Mesendoderm (in vitro differentiated cells): ENCODE data around the gene ARSI.

ENCODE experiments used
- DNase-seq: peaks from one replicate; pipeline ENCODE4 v3.0.0; 2013
- H2AK5ac ChIP-seq: 2 replicates; pipeline ENCODE4 v1.6.1; 2013; ENCODE audit warnings: low read length, inconsistent platforms
- H2BK120ac ChIP-seq: 2 replicates; pipeline ENCODE4 v1.6.1; 2013; ENCODE audit warnings: low read depth, mild to moderate bottlenecking, low read length, moderate library complexity, mixed read lengths
- H2BK15ac ChIP-seq: replicated peaks from 2 replicates; pipeline ENCODE4 v1.6.1; 2013; ENCODE audit warnings: low read depth, mild to moderate bottlenecking, moderate library complexity
- H2BK5ac ChIP-seq: 2 replicates; pipeline ENCODE4 v1.6.1; 2013; ENCODE audit warnings: low read length, inconsistent platforms
- H3K18ac ChIP-seq: 2 replicates; pipeline ENCODE4 v1.6.1; 2013; ENCODE audit warnings: mild to moderate bottlenecking, low read length, mixed read lengths
- H3K23ac ChIP-seq: one replicate; pipeline ENCODE4 v1.6.1; 2013; ENCODE audit warnings: low read length
- H3K27ac ChIP-seq: 2 replicates; pipeline ENCODE4 v1.5.1; 2013; ENCODE audit warnings: low read depth, mild to moderate bottlenecking, inconsistent platforms, low read length, moderate library complexity
- H3K27me3 ChIP-seq: 2 replicates; pipeline ENCODE4 v1.6.1; 2013; ENCODE audit warnings: low read length, control low read depth, mild to moderate bottlenecking, inconsistent platforms; ENCODE audit not compliant: insufficient read depth, poor library complexity
- H3K36me3 ChIP-seq: 2 replicates; pipeline ENCODE4 v1.6.1; 2013; ENCODE audit warnings: low read length, inconsistent platforms; ENCODE audit not compliant: control insufficient read depth, insufficient read depth
- H3K4ac ChIP-seq: one replicate; pipeline ENCODE4 v1.6.1; 2013; ENCODE audit warnings: low read depth, mild to moderate bottlenecking, low read length, moderate library complexity
- H3K4me1 ChIP-seq: 2 replicates; pipeline ENCODE4 v1.6.1; 2013; ENCODE audit warnings: low read depth, low read length, inconsistent platforms; ENCODE audit not compliant: control insufficient read depth
- H3K4me2 ChIP-seq: 2 replicates; pipeline ENCODE4 v1.6.1; 2013; ENCODE audit warnings: low read length
- H3K4me3 ChIP-seq: 2 replicates; pipeline ENCODE4 v1.5.1; 2013; ENCODE audit warnings: mild to moderate bottlenecking, low read length
- H3K56ac ChIP-seq: one replicate; pipeline ENCODE4 v1.6.1; 2013; ENCODE audit warnings: low read length
- H3K79me1 ChIP-seq: 2 replicates; pipeline ENCODE4 v1.6.1; 2013; ENCODE audit warnings: low read length, inconsistent platforms
- H3K79me2 ChIP-seq: 2 replicates; pipeline ENCODE4 v1.6.1; 2013; ENCODE audit warnings: mild to moderate bottlenecking, low read length; ENCODE audit not compliant: control insufficient read depth, insufficient read depth
- H3K9ac ChIP-seq: 2 replicates; pipeline ENCODE4 v1.6.1; 2013; ENCODE audit warnings: low read length, inconsistent platforms
- H4K5ac ChIP-seq: one replicate; pipeline ENCODE4 v1.6.1; 2013; ENCODE audit warnings: low read length
- H4K8ac ChIP-seq: one replicate; pipeline ENCODE4 v1.6.1; 2013; ENCODE audit warnings: low read depth, mild to moderate bottlenecking, control low read depth, low read length, moderate library complexity
- WGBS: extraction: QIAGEN DNeasy Blood & Tissue Kit; methylation state at CpG from one replicate; pipeline ENCODE4 v1.1.7; 2013; ENCODE audit warnings: low lambda C conversion rate, missing lambda C conversion rate; ENCODE audit not compliant: insufficient coverage; ENCODE audit errors: extremely low coverage; 5-methylcytosine and 5-hydroxymethylcytosine counted together

ARSI gene

GRCh38 chr5:150279330-150280020 lies 23.2 kb downstream of the ARSI start:
- Histone ChIP-seq H3K4me3 (no peak overlapping the region), H3K18ac (no peak overlapping the region), H2AK5ac (no peak overlapping the region), H3K27ac (no peak overlapping the region), H2BK5ac (no peak overlapping the region), H3K36me3 (no peaks in the 10 kb centered on the region), H3K4ac (no peak overlapping the region), H3K9ac (no peak overlapping the region), H3K79me1 (no peaks in the 10 kb centered on the region), H3K56ac (no peak overlapping the region), H3K79me2 (no peaks in the 10 kb centered on the region), H2BK15ac (no peak overlapping the region), H3K4me2 (no peak overlapping the region), H4K8ac (no peak overlapping the region), H3K27me3 (no peaks in the 10 kb centered on the region), H3K23ac (peak overlapping the region; percentile 30), H3K4me1 (peaks cover 2% of the 10 kb centered on the region), H2BK120ac (no peak overlapping the region), H4K5ac (no peak overlapping the region)
- no peak for DNase-seq
- no CpG with 5 or more reads among the region's 13 CpGs for WGBS

DNA sequence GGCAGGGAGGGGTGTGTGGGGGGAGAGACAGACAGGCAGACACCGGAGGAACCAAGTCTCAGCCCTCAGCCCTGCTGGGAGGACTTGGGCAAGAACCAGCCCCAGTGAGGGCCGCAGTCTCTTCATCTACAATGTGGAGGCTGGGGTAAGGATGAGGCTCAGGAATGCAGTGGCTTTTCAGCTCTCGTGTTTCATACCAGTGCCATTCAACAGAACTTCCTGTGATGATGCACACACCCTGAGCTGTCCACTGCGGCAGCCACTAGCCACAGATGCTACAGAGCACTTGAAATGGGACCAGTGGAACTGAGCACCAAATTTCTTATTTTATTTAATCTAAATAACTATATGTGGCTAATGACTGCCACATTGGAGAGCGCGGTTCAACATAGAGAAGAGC lies 23.8 kb downstream of the ARSI start:
- Histone ChIP-seq H2BK120ac (no peak overlapping the region), H2BK15ac (no peak overlapping the region), H2AK5ac (no peak overlapping the region), H3K79me2 (no peaks in the 10 kb centered on the region), H2BK5ac (no peak overlapping the region), H3K56ac (no peak overlapping the region), H3K4me1 (peaks cover 2% of the 10 kb centered on the region), H4K5ac (no peak overlapping the region), H3K36me3 (no peaks in the 10 kb centered on the region), H3K23ac (no peak overlapping the region), H3K79me1 (no peaks in the 10 kb centered on the region), H3K9ac (no peak overlapping the region), H3K4me3 (no peak overlapping the region), H3K27me3 (no peaks in the 10 kb centered on the region), H3K18ac (no peak overlapping the region), H3K4me2 (no peak overlapping the region), H3K27ac (no peak overlapping the region), H3K4ac (no peak overlapping the region), H4K8ac (no peak overlapping the region)
- no peak for DNase-seq
- WGBS: no CpG with 5 or more reads among the region's 6 CpGs

- Histone ChIP-seq H4K5ac (no peak overlapping the region), H3K4me2 (no peak overlapping the region), H2BK15ac (no peak overlapping the region), H3K56ac (no peak overlapping the region), H3K4me3 (no peak overlapping the region), H2BK120ac (no peak overlapping the region), H3K79me1 (no peaks in the 10 kb centered on the region), H3K79me2 (no peaks in the 10 kb centered on the region), H3K27me3 (no peaks in the 10 kb centered on the region), H3K36me3 (no peaks in the 10 kb centered on the region), H3K23ac (no peak overlapping the region), H3K27ac (no peak overlapping the region), H2AK5ac (no peak overlapping the region), H3K18ac (no peak overlapping the region), H3K4ac (no peak overlapping the region), H3K9ac (no peak overlapping the region), H2BK5ac (no peak overlapping the region), H4K8ac (no peak overlapping the region), H3K4me1 (peaks cover 2% of the 10 kb centered on the region)
- no peak for DNase-seq
- no CpG with 5 or more reads among the region's 7 CpGs for WGBS
Measured at GRCh38 chr5:150278046-150278730, 24.5 kb downstream of the ARSI start.

DNA sequence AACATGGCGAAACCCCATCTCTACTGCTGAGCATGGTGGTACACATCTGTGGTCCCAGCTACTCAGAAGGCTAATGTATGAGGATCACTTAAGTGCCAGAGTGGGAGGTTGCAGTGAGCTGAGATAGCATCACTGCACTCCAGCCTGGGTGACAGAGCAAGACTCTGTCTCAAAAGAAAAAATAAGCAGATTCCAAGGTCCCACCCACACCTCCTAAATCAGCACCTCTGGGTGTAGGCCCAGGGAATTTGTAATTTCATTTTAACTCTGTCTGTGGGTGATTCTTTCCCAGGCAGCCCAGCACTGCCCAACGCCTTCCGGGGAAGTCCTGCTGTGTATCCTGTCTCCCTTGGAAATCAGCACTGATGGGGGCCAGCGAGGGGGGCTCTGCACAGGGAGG lies 25.7 kb downstream of the ARSI start:
- no peaks in the 10 kb centered on the region for H3K27me3 ChIP-seq
- no peak overlapping the region for H4K8ac ChIP-seq
- WGBS: no CpG with 5 or more reads among the region's 4 CpGs
- H3K23ac ChIP-seq: no peak overlapping the region
- H3K27ac ChIP-seq: no peak overlapping the region
- DNase-seq: no peak
- H3K79me2 ChIP-seq: no peaks in the 10 kb centered on the region
- no peaks in the 10 kb centered on the region for H3K36me3 ChIP-seq
- no peak overlapping the region for H3K9ac ChIP-seq
- H2BK5ac ChIP-seq: no peak overlapping the region
- H3K4ac ChIP-seq: no peak overlapping the region
- H3K18ac ChIP-seq: no peak overlapping the region
- no peak overlapping the region for H3K56ac ChIP-seq
- H2AK5ac ChIP-seq: no peak overlapping the region
- no peak overlapping the region for H3K4me3 ChIP-seq
- H2BK15ac ChIP-seq: no peak overlapping the region
- peaks cover 2% of the 10 kb centered on the region for H3K4me1 ChIP-seq
- no peak overlapping the region for H4K5ac ChIP-seq
- no peak overlapping the region for H2BK120ac ChIP-seq
- H3K4me2 ChIP-seq: no peak overlapping the region
- H3K79me1 ChIP-seq: no peaks in the 10 kb centered on the region

DNA sequence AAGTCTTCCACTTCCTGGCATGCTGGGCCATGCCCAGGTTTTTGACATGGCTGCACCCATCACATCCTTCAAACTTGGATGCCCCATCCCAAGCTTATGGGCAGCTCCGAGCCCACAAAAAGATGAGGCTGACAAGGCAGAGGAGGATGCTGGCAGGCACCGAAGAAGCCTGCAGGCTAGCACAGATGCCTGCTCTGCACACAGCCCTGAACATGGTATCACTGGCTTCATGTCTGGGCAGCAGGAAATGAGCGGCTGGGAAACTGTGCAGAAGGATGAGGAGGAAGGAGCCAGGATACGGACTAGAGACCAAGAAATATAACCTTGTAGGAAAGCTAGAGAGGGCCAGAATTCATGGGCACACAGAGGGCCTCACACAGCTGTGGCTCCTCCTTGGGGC lies 27.9 kb downstream of the ARSI start:
- DNase-seq: no peak
- Histone ChIP-seq H3K23ac (no peak overlapping the region), H4K5ac (no peak overlapping the region), H2AK5ac (no peak overlapping the region), H2BK15ac (no peak overlapping the region), H3K4ac (no peak overlapping the region), H2BK5ac (no peak overlapping the region), H3K4me2 (no peak overlapping the region), H4K8ac (no peak overlapping the region), H3K27me3 (no peaks in the 10 kb centered on the region), H3K18ac (no peak overlapping the region), H3K36me3 (no peaks in the 10 kb centered on the region), H2BK120ac (no peak overlapping the region), H3K27ac (no peak overlapping the region), H3K79me2 (no peaks in the 10 kb centered on the region), H3K4me1 (peaks cover 6% of the 10 kb centered on the region), H3K56ac (no peak overlapping the region), H3K4me3 (no peak overlapping the region), H3K79me1 (no peaks in the 10 kb centered on the region), H3K9ac (no peak overlapping the region)
- WGBS: no CpG with 5 or more reads among the region's 4 CpGs
